NB4 (cell line): Measurements from ENCODE around the gene S100PBP.

Source experiments
- DNase-seq: peaks from one replicate; pipeline ENCODE4 v3.0.0; 2010; ENCODE audit warnings: low read depth
- H3K4me3 ChIP-seq: one replicate; pipeline ENCODE4 v1.5.1; 2011; ENCODE audit warnings: mild to moderate bottlenecking, low read depth, low read length, moderate library complexity
- MYC ChIP-seq: IDR thresholded peaks from 2 replicates; pipeline ENCODE4 v1.6.1; 2011; ENCODE audit warnings: low read depth, low read length
- POLR2A ChIP-seq: IDR thresholded peaks from 2 replicates; pipeline ENCODE4 v1.6.1; 2011; ENCODE audit warnings: mild to moderate bottlenecking; ENCODE audit not compliant: insufficient read length; ENCODE audit errors: extremely low read depth
- TF ChIP-seq, protein P1 (sequence below): IDR thresholded peaks from one replicate; pipeline ENCODE4 v1.5.1; 2012; ENCODE audit warnings: low read depth, low read length
- TF ChIP-seq, protein P2 (sequence below): IDR thresholded peaks from 2 replicates; pipeline ENCODE4 v1.6.1; 2011; ENCODE audit warnings: low read depth, low read length

The S100PBP gene

DNA sequence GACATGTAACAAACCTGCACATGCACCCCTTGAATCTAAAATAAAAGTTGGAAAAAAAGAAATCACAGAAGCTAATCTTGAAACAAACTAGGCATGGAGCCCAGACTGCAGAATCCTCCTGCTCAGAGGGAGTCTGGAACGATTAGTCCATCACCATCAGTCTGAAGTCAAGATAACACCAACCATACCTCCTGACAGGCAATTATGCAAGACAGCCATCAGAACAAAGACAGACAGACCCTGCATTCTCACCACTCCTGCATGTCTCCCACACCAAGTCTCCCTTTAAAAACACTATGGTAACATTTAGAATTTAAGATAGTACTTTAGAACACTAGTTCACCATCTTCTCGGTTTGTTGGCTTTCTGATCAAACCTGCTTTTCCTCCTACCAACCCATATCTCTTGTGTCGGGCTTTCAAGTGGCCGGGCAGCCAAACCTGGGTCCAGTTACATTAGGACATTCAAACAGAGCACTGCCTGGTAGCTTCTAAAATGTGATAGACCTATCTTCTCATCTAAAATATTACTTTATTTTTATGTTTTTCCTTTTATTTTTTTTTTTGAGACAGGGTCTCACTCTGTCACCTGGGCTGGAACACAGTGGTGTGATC, 10.4 kb upstream of the S100PBP start:
- DNase-seq: no peak
- no peak for TF ChIP-seq POLR2A
- TF ChIP-seq, protein P1, sequence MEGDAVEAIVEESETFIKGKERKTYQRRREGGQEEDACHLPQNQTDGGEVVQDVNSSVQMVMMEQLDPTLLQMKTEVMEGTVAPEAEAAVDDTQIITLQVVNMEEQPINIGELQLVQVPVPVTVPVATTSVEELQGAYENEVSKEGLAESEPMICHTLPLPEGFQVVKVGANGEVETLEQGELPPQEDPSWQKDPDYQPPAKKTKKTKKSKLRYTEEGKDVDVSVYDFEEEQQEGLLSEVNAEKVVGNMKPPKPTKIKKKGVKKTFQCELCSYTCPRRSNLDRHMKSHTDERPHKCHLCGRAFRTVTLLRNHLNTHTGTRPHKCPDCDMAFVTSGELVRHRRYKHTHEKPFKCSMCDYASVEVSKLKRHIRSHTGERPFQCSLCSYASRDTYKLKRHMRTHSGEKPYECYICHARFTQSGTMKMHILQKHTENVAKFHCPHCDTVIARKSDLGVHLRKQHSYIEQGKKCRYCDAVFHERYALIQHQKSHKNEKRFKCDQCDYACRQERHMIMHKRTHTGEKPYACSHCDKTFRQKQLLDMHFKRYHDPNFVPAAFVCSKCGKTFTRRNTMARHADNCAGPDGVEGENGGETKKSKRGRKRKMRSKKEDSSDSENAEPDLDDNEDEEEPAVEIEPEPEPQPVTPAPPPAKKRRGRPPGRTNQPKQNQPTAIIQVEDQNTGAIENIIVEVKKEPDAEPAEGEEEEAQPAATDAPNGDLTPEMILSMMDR: no peak
- no peak for TF ChIP-seq MYC
- TF ChIP-seq, protein P2, sequence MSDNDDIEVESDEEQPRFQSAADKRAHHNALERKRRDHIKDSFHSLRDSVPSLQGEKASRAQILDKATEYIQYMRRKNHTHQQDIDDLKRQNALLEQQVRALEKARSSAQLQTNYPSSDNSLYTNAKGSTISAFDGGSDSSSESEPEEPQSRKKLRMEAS: no peak
- H3K4me3 ChIP-seq: no peak overlapping the region

DNA sequence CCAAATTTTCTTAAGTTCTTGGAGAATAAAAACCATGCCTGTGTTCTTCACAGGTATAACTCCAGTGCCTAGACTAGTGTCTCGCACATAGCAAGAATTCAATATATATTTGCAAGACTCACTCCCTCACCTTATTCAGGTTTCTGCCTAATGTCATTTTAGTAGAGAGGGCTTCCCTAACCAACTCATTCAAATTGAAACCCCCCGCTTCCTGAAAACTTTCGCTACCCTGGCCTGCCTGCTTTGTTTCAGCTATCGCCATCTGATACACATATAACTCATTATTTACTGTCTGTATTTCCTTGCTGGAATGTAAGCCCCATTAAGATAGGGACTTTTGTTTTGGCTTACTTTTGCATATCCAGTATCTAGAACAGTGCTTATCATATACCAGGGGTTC, 8.9 kb upstream of the S100PBP start:
- DNase-seq: no peak
- TF ChIP-seq POLR2A (no peak), MYC (no peak)
- TF ChIP-seq, protein P1: no peak
- TF ChIP-seq, protein P2: no peak
- H3K4me3 ChIP-seq: no peak overlapping the region

DNA sequence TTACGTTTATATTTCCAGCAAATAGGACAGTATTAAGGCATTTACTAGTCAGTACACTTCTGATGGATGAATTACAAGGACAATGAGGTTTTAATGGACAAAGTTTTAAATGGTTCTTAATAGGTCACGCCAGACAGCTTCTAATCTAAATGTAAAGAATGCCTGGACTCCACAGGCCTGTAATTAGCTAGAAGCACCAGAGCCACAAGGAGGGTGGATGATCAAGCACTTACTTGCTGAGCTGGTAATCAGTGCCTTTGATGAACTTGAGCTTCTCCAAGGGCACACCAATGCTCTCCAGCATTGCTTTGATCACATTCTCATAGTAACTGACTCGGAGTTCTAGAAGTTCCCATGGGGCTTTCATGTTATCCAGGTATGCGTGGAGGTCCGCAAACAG, 7.1 kb upstream of the S100PBP start:
- TF ChIP-seq, protein P1: no peak
- TF ChIP-seq, protein P2: no peak
- TF ChIP-seq POLR2A (no peak), MYC (no peak)
- no peak overlapping the region for H3K4me3 ChIP-seq

DNA sequence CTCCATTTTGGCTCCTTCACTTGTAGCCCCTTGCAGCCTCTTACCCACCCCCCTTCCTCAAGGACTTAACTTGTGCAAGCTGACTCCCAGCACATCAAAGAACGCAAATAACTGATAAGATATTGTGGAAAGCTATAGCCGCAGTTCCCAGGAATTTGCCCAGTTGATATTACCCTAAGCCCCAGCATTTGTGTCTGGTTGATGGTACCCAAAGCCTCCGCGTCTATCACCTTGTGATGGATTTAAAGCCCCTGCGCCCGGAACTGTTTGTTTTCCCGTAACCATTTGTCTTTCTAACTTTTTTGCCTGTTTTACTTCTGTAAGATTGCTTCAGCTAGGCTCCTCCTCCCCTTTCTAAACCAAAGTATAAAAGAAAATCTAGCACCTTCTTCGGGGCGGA, 6.2 kb upstream of the S100PBP start:
- DNase-seq: no peak
- H3K4me3 ChIP-seq: no peak overlapping the region
- TF ChIP-seq MYC: no peak
- no peak for TF ChIP-seq POLR2A
- TF ChIP-seq, protein P2: no peak
- TF ChIP-seq, protein P1: no peak

More for the DNA sequence above, 7.1 kb upstream of the S100PBP start:
- DNase-seq: no peak

DNA sequence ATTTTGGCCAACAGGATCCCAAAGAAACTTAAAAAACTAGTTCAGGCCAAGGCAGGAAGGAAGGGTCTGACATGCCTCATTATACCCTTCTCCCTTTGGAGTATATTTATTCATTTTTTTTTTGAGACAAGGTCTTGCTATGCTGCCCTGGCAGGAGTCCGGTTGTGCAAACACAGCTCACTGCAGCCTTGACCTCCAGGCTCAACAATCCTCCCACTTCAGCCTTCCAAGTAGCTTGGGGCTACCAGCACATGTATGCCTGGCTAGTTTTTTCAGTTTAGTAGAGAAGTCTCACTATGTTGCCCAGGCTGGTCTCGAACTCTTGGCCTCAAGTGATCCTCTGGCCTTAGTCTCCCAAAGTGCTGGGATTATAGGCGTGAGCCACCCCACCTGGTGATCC, 5.5 kb upstream of the S100PBP start:
- DNase-seq: no peak
- TF ChIP-seq MYC (no peak), POLR2A (no peak)
- TF ChIP-seq, protein P2: no peak
- TF ChIP-seq, protein P1: no peak

More for the DNA sequence above, 5.5 kb upstream of the S100PBP start:
- H3K4me3 ChIP-seq: no peak overlapping the region
